MCF 10A (cell line): ENCODE data around the gene MORC1. TPM values are rescaled to one million over a fixed set of nuclear protein-coding genes. Genes with fewer than 3 reads are reported as not detected.
A peak's percentile ranks its signal among the peaks of the same experiment; 100 is the strongest.

Source experiments
- BruUV-seq: library from RNA; stranded (reverse); fragments of 400-500 nt; replicated peaks from 2 replicates; lab custom pipeline; 2021; lab: Mats Ljungman, UMichigan
- CTCF ChIA-PET: fragments of 300-600 bp; sonication (Branson Sonifier 250); formaldehyde crosslinking; extraction: SDS; loops from one replicate; lab custom pipeline; 2021; ENCODE audit warnings: antibody characterized with exemption, inconsistent platforms; lab: Yijun Ruan, JAX
- POLR2A ChIA-PET: fragments of 300-600, 350-650 bp; sonication (Branson Sonifier 250); formaldehyde crosslinking; extraction: SDS; loops from one replicate; lab custom pipeline; 2020; ENCODE audit warnings: antibody characterized with exemption, inconsistent platforms; lab: Yijun Ruan, JAX
- DNase-seq: peaks from one replicate; pipeline ENCODE4 v3.0.0-alpha.2; 2018; ENCODE audit not compliant: unreplicated experiment
- H3K27ac Mint-ChIP-seq: one replicate; pipeline ENCODE4 v1.8.0; 2022; ENCODE audit warnings: mild to moderate bottlenecking, low read depth, mixed read lengths; ENCODE audit not compliant: unreplicated experiment
- H3K27me3 Mint-ChIP-seq: one replicate; pipeline ENCODE4 v1.8.0; 2022; ENCODE audit warnings: mixed read lengths; ENCODE audit not compliant: insufficient read depth, unreplicated experiment
- H3K36me3 Mint-ChIP-seq: one replicate; pipeline ENCODE4 v1.8.0; 2022; ENCODE audit warnings: mild to moderate bottlenecking, moderate library complexity, mixed read lengths; ENCODE audit not compliant: insufficient read depth, unreplicated experiment
- H3K4me1 Mint-ChIP-seq: one replicate; pipeline ENCODE4 v1.8.0; 2022; ENCODE audit warnings: mixed read lengths; ENCODE audit not compliant: insufficient read depth, unreplicated experiment
- H3K4me3 Mint-ChIP-seq: one replicate; pipeline ENCODE4 v1.8.0; 2022; ENCODE audit warnings: mild to moderate bottlenecking, moderate library complexity, mixed read lengths; ENCODE audit not compliant: unreplicated experiment
- H3K9me3 Mint-ChIP-seq: one replicate; pipeline ENCODE4 v1.8.0; 2022; ENCODE audit warnings: mixed read lengths; ENCODE audit not compliant: unreplicated experiment
- CTCF ChIP-seq: fragments of 200-600 bp; IDR thresholded peaks from one replicate; pipeline ENCODE4 v1.8.0; 2022; ENCODE audit warnings: antibody characterized with exemption, mild to moderate bottlenecking; ENCODE audit not compliant: unreplicated experiment
- intact Hi-C: fragments of 100-400 bp; cut with micrococcal nuclease; formaldehyde crosslinking; loops from 2 replicates; pipeline ENCODE4 v1.14.1; 2022
- total RNA-seq: library from RNA; stranded (reverse); gene quantifications from 2 replicates; pipeline ENCODE4 v1.2.3, GENCODE V29; 2022

The MORC1 gene
- total RNA-seq, 1 experiment from 2014 or later, result not detected

- no TSS peak for BruUV-seq
- DNase-seq, result peak; percentile 8
- Mint-ChIP-seq H3K36me3 (no peaks in the 10 kb centered on the region), H3K4me3 (no peak overlapping the region), H3K27ac (no peak overlapping the region), H3K4me1 (no peaks in the 10 kb centered on the region), H3K27me3 (no peaks in the 10 kb centered on the region), H3K9me3 (peaks cover 7% of the 10 kb centered on the region)
- ChIA-PET POLR2A (interaction anchor here (0.6 to 1.2 kb wide), 2 partner anchors 16 to 573 kb away, joined by 3 read pairs; no protein-coding TSS in a partner anchor), CTCF (no interaction called here)
- intact Hi-C loops, result no loop called here
- no peak for TF ChIP-seq CTCF
Measured at GRCh38 chr3:109154979-109155378, 37.0 kb upstream of the MORC1 start.

- POLR2A ChIA-PET, result no interaction called here
- Mint-ChIP-seq H3K9me3 (no peaks in the 10 kb centered on the region), H3K36me3 (no peaks in the 10 kb centered on the region), H3K4me3 (no peak overlapping the region), H3K4me1 (no peaks in the 10 kb centered on the region), H3K27me3 (no peaks in the 10 kb centered on the region), H3K27ac (no peak overlapping the region)
- no peak for DNase-seq
- no TSS peak for BruUV-seq
- TF ChIP-seq CTCF, result no peak
- intact Hi-C loops, result no loop called here
- CTCF ChIA-PET, result no interaction called here
Measured at GRCh38 chr3:109152320-109152719, 34.4 kb upstream of the MORC1 start.

- no peaks in the 10 kb centered on the region for H3K4me1 Mint-ChIP-seq
- no peak overlapping the region for H3K4me3 Mint-ChIP-seq
- TF ChIP-seq CTCF, result no peak
- H3K27ac Mint-ChIP-seq, result no peak overlapping the region
- no TSS peak for BruUV-seq
- ChIA-PET POLR2A (no interaction called here), CTCF (no interaction called here)
- no peaks in the 10 kb centered on the region for H3K27me3 Mint-ChIP-seq
- H3K9me3 Mint-ChIP-seq, result peaks cover 7% of the 10 kb centered on the region
- intact Hi-C loops, result no loop called here
- H3K36me3 Mint-ChIP-seq, result no peaks in the 10 kb centered on the region
- no peak for DNase-seq
Measured at GRCh38 chr3:109149078-109149477, 31.1 kb upstream of the MORC1 start.

GRCh38 chr3:109143646-109144045 lies 25.7 kb upstream of the MORC1 start:
- Mint-ChIP-seq H3K27ac (no peak overlapping the region), H3K36me3 (no peaks in the 10 kb centered on the region), H3K27me3 (no peaks in the 10 kb centered on the region), H3K9me3 (peaks cover 15% of the 10 kb centered on the region), H3K4me3 (no peak overlapping the region), H3K4me1 (no peaks in the 10 kb centered on the region)
- BruUV-seq, result no TSS peak
- ChIA-PET CTCF (no interaction called here), POLR2A (no interaction called here)
- no peak for TF ChIP-seq CTCF
- no peak for DNase-seq
- intact Hi-C loops, result no loop called here
